K562 (cell line): ENCODE measurements around the gene MXI1.

Experiments
- CREB1 ChIP-seq, 2 experiments: sonication (generic) in 1 of 2; formaldehyde crosslinking in 1 of 2; IDR thresholded peaks; 2 replicates each; pipeline versions ENCODE4 v1.6.1 to v1.8.0; 2012 to 2022; ENCODE audit warnings: inconsistent platforms in 1 of 2, mild to moderate bottlenecking in 1 of 2, missing genetic modification reagents in 1 of 2, moderate library complexity in 1 of 2
- ELF1 ChIP-seq: fragments of 200-800 bp; sonication (Bioruptor generic); IDR thresholded peaks from 2 replicates; pipeline ENCODE4 v1.6.1; 2016; ENCODE audit warnings: missing genetic modification characterization, missing compliant biosample characterization
- IFI16 ChIP-seq: fragments of 250-450 bp; sonication (Bioruptor Pico); IDR thresholded peaks from 2 replicates; pipeline ENCODE4 v2.1.2; 2022; ENCODE audit warnings: mild to moderate bottlenecking, inconsistent platforms
- NR2C1 ChIP-seq, 2 experiments: fragments of 450-650 bp; IDR thresholded peaks; 2 replicates each; pipeline ENCODE4 v1.6.1; 2017; ENCODE audit warnings: mild to moderate bottlenecking in 2 of 2, antibody characterized with exemption in 1 of 2, inconsistent platforms in 1 of 2, missing compliant biosample characterization in 1 of 2, missing genetic modification characterization in 1 of 2
- SREBF2 ChIP-seq: sonication (generic); formaldehyde crosslinking; IDR thresholded peaks from 2 replicates; pipeline ENCODE4 v1.4.0; 2020; ENCODE audit warnings: mild to moderate bottlenecking, missing genetic modification reagents
- ZC3H8 ChIP-seq: fragments of 450-650 bp; IDR thresholded peaks from 2 replicates; pipeline ENCODE4 v1.6.1; 2017
- ZNF134 ChIP-seq: fragments of 250-450 bp; sonication (Bioruptor Pico); conservative IDR thresholded peaks from 2 replicates; pipeline ENCODE4 v1.4.0; 2020
- ZNF830 ChIP-seq: fragments of 250-450 bp; sonication (Bioruptor Pico); IDR thresholded peaks from 2 replicates; pipeline ENCODE4 v1.5.0; 2021; ENCODE audit warnings: mild to moderate bottlenecking
- TF ChIP-seq, protein P1 (sequence below), 3 experiments: IDR thresholded peaks in 2 of 3; conservative IDR thresholded peaks in 1 of 3; 2 replicates each; pipeline ENCODE4 v1.5.1; 2011 to 2012; ENCODE audit warnings: low read length in 3 of 3, mild to moderate bottlenecking in 3 of 3, control low read depth in 2 of 3, improper control_type of control experiment in 1 of 3, inconsistent platforms in 1 of 3, low read depth in 1 of 3, mixed read lengths in 1 of 3, moderate library complexity in 1 of 3; ENCODE audit not compliant: insufficient read depth in 2 of 3

GRCh38 chr10:110276603-110277002 is 69.2 kb downstream of the MXI1 start:
- TF ChIP-seq, protein P1, sequence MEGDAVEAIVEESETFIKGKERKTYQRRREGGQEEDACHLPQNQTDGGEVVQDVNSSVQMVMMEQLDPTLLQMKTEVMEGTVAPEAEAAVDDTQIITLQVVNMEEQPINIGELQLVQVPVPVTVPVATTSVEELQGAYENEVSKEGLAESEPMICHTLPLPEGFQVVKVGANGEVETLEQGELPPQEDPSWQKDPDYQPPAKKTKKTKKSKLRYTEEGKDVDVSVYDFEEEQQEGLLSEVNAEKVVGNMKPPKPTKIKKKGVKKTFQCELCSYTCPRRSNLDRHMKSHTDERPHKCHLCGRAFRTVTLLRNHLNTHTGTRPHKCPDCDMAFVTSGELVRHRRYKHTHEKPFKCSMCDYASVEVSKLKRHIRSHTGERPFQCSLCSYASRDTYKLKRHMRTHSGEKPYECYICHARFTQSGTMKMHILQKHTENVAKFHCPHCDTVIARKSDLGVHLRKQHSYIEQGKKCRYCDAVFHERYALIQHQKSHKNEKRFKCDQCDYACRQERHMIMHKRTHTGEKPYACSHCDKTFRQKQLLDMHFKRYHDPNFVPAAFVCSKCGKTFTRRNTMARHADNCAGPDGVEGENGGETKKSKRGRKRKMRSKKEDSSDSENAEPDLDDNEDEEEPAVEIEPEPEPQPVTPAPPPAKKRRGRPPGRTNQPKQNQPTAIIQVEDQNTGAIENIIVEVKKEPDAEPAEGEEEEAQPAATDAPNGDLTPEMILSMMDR (IDR thresholded peaks at IDR 0.05 in 2 of 3, conservative IDR thresholded peaks at IDR 0.05 in 1 of 3; ENCODE audit: insufficient read depth in 2 of 3, low read depth in 1 of 3, low read length in 3 of 3), result no peak
- TF ChIP-seq IFI16 (CRISPR knock-in tag), result no peak
- no peak for TF ChIP-seq ZNF830 (CRISPR knock-in tag)
- no peak for TF ChIP-seq ZC3H8
- no peak for TF ChIP-seq NR2C1 (IDR thresholded peaks at IDR 0.05)
- no peak for TF ChIP-seq NR2C1 (tag; IDR thresholded peaks at IDR 0.05)
- no peak for TF ChIP-seq ELF1
- no peak for TF ChIP-seq SREBF2 (CRISPR knock-in tag)
- TF ChIP-seq CREB1 (IDR thresholded peaks at IDR 0.05), result no peak
- no peak for TF ChIP-seq CREB1 (CRISPR knock-in tag; IDR thresholded peaks at IDR 0.05)
- TF ChIP-seq ZNF134 (CRISPR knock-in tag), result no peak
